Body of pancreas (tissue), 4 donors: ENCODE data around the gene ADAM10.

ENCODE experiments used
- CTCF ChIP-seq, 7 experiments: fragments of 450-650 bp in 4 of 7; fragments of 200-600 bp in 3 of 7; sonication (generic) in 3 of 7; IDR thresholded peaks; one replicate each; pipeline ENCODE4 v1.5.1; 2016 to 2019; ENCODE audit warnings: antibody characterized with exemption in 7 of 7
- POLR2A ChIP-seq, 3 donors: fragments of 450-650 bp; IDR thresholded peaks; one replicate each; pipeline ENCODE4 v1.6.1; 2016; ENCODE audit warnings: antibody characterized with exemption in 3 of 3, mild to moderate bottlenecking in 2 of 3

- no peak for TF ChIP-seq POLR2A (IDR thresholded peaks at IDR 0.05)
- TF ChIP-seq CTCF (IDR thresholded peaks at IDR 0.05) = no peak
These were observed 67.3 kb downstream of the ADAM10 start for GRCh38 chr15:58682234-58682633.
